GM12864 (cell line): ENCODE data around the gene OMA1.
"Not testable (repeated sequence)": the region's sequence is repeated elsewhere in the genome, so short reads cannot be mapped to it uniquely, and the experiment has no call there.

Experiments
- DNase-seq: peaks from one replicate; pipeline ENCODE4 v3.0.0-alpha.2; 2011; ENCODE audit warnings: low read depth
- H3K4me3 ChIP-seq: 2 replicates; pipeline ENCODE4 v1.5.1; 2011; ENCODE audit warnings: mild to moderate bottlenecking, low read depth, low read length, control low read depth
- TF ChIP-seq, protein P1 (sequence below): IDR thresholded peaks from 2 replicates; pipeline ENCODE4 v1.5.1; 2011; ENCODE audit warnings: low read depth, mild to moderate bottlenecking, moderate library complexity, low read length, control low read depth, inconsistent platforms; ENCODE audit errors: missing control alignments

Gene OMA1

DNA sequence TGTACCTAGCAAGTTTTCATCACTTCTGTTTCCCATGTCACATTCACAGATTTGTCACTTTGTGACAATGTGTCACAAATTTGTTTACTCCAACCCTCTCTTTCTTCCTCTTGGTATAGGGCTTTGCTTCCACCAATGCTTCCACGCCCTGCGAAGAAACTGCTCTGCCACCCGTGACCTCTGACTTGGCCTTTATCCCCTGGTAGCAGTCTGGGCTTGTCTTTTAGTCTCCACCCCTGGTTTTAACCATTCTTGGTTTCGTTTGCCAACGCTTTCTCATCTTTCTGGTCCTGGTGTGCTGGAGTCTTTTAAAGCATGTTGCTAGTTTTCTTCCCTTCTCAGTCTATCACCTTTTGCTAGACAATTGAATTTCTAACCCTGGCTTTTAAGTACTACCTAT is 22.4 kb upstream of the OMA1 start:
- DNase-seq, result no peak
- TF ChIP-seq, protein P1, sequence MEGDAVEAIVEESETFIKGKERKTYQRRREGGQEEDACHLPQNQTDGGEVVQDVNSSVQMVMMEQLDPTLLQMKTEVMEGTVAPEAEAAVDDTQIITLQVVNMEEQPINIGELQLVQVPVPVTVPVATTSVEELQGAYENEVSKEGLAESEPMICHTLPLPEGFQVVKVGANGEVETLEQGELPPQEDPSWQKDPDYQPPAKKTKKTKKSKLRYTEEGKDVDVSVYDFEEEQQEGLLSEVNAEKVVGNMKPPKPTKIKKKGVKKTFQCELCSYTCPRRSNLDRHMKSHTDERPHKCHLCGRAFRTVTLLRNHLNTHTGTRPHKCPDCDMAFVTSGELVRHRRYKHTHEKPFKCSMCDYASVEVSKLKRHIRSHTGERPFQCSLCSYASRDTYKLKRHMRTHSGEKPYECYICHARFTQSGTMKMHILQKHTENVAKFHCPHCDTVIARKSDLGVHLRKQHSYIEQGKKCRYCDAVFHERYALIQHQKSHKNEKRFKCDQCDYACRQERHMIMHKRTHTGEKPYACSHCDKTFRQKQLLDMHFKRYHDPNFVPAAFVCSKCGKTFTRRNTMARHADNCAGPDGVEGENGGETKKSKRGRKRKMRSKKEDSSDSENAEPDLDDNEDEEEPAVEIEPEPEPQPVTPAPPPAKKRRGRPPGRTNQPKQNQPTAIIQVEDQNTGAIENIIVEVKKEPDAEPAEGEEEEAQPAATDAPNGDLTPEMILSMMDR, result no peak
- no peak overlapping the region for H3K4me3 ChIP-seq

DNA sequence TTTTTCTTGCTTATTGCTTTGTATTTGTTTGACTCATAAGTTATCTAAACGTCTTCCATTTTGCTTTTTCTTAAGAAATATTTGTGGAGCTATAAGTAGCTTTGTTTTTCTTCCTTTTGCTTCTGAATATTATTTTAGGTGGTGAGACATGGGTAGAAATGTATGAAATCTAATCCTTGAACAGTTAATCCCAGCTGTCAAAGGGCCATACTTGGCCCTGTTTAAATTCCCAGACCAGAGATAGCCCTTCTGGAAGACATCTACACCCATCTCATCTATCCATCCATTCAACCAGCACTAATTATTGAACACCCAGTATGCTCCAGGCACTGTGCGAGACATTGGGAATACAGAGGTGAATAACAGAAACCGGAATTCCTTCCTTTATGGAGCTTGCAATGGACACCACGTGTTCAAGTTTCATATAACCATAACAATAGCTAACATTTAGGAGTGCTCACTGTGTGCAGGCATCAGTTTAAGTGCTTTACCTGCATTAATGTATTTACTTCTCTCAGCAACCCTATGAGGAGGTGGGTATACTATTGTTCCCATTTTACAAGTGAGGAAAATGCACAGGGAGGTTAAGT is 21.8 kb upstream of the OMA1 start:
- TF ChIP-seq, protein P1, result no peak
- H3K4me3 ChIP-seq, result no peak overlapping the region
- no peak for DNase-seq

DNA sequence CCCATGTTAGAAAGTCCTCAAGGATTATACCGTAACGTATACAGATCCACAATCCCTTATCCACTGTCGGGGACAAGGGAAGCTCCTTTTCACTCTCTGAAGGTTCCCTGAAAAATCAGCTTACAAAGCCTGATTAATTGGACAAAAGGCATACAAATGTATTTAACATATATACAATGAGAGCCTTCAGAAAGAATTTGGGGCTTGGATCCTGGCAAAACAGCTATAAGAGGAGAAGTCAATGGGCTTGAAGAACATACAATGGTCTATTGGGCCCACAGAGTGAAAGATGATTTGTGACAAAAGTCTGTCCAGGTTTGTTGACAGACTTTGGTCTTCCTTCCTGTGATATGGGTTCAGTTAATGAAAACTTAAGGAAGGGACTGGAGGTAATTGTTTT is 19.8 kb upstream of the OMA1 start:
- H3K4me3 ChIP-seq, result no peak overlapping the region
- DNase-seq, result no peak
- TF ChIP-seq, protein P1, result no peak

DNA sequence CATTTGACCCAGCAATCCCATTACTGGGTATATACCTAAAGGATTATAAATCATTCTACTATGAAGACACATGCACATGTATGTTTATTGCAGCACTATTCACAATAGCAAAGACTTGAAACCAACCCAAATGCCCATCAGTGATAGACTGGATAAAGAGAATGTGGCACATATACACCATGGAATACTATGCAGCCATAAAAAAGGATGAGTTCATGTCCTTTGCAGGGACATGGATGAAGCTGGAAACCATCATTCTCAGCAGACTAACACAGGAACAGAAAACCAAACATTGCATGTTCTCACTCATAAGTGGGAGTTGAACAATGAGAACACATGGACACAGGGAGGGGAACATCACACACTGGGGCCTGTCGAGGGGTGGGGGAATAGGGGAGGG is 17.2 kb upstream of the OMA1 start:
- H3K4me3 ChIP-seq, DNase-seq: not testable (repeated sequence)

DNA sequence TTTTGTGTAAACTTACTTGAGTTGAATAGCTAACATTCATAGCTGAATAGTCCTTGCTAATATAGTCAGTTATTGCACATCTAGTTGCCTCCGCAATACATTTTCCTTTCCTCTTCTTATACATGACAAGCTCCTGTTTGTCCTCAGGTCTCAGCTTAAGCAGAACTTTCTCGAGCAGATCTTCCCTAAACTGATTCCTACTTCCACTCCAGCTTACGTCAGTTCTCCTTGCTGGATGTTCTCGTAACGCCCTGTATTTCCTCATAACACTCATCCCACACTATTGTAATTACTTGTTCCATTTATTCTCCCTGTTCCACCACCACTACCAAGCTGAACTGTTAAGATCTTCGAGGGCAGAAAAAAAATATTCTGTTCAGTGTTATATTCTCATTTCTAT is 15.1 kb upstream of the OMA1 start:
- no peak overlapping the region for H3K4me3 ChIP-seq
- TF ChIP-seq, protein P1, result no peak
- no peak for DNase-seq

DNA sequence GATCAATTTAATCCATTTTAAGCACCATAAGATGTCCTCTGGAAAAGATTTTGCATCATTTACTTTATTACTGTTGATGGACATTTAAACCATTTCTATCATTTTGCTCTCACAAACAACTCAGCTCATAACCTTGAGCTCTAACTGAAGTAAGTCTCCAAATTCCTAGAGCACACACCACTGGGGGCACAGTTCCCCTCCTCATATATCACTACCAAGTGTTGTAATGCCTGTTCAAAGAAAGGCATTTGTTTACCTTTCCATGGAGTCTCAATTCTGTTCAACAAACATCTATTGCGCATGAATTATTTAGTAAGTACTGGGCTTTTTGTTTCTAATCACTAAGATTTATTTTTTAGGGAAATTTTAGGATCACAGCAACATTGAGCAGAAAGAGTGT is 8.9 kb upstream of the OMA1 start:
- TF ChIP-seq, protein P1, result no peak
- DNase-seq, result no peak
- H3K4me3 ChIP-seq, result no peak overlapping the region

DNA sequence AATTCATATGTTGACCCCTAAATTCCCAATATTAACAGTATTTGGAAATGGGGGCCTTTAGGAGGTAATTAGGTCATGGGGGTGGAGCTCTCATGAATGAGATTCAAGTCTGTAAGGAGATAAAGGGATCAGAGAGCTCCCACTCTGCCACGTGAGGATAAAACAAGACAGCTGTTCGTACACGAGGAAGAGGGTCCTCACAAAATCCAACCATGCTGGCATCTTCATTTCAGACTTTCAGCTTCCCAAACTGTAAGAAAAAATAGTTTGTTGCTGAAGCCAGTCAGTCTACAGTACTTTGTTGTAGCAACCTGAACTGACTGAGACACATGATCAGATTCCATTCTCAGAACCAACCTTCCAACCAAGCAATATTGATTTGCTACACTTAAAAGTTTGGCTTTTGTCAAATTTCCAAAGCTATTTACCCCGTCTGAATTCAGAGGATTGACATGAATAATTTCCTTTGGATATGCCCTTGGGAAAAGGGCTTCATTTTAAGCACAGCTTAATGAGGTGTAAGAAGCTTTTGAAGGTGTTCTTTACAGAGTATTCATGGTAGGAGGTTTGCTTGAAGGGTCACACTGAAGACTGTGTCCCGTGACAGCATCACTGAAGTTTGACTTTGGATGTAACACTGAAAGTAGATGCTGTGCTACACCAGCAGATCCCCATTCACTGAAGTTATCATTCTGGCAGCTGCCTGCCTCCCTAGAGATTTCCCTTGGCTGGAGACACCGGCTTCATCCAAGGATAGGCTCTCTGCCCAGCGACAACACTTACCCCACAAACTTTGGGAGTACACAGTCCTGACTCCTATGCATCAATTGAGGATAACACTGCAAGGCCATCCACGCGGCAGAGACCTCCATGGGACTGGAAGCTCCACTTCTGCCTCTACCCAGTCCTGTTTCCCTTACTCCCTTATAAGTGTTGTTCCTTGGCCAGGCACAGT is 4.9 kb upstream of the OMA1 start:
- no peak for DNase-seq
- H3K4me3 ChIP-seq, result no peak overlapping the region
- TF ChIP-seq, protein P1, result no peak

DNA sequence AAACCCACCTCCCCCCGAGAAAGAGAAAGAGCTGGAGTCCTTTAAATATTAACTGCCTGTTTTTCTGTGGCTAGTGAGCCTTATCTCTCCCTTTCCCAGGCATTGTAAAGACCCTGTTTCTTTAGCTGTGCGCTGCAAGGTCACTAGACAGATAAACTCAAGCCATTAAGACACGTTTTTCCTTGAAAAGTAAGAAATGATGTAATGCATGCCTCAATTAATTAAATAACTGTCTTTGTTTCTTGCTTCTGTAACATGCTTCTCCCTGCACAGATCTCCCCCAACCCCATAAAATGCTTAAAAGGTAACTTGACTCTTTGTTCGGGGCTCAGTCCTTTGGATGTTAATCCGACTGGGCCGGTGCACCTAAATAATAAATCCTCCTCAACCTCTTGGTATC is 2.8 kb upstream of the OMA1 start:
- not testable (repeated sequence) for DNase-seq, H3K4me3 ChIP-seq
